ENCODE results near the gene KIF5C.

KIF5C gene

GRCh38 chr2:148982282-148982681 lies 107.3 kb downstream of the KIF5C start:
- Histone ChIP-seq H2BK12ac (ENCODE audit: low read length in 2 of 2) (no peak overlapping the region), H4K8ac (ENCODE audit: low read length) (no peak overlapping the region), H3K36me3 (ENCODE audit: control insufficient read depth in 1 of 2, insufficient read depth in 2 of 2, low read depth in 1 of 2, low read length in 2 of 2) (no peaks in the 10 kb centered on the region), H3K23ac (ENCODE audit: low read length in 2 of 2) (no peak overlapping the region), H4K91ac (ENCODE audit: low read length) (no peak overlapping the region), H3K14ac (ENCODE audit: low read length in 2 of 2) (no peak overlapping the region), H2BK5ac (ENCODE audit: low read depth, low read length, poor library complexity, severe bottlenecking) (no peak overlapping the region), H2AK5ac (ENCODE audit: low read length, severe bottlenecking) (no peak overlapping the region), H3K4ac (ENCODE audit: low read depth in 1 of 2, low read length in 2 of 2) (no peak overlapping the region), H3K4me2 (ENCODE audit: low read length, poor library complexity, severe bottlenecking) (no peak overlapping the region), H3K27me3 (ENCODE audit: control insufficient read depth in 1 of 2, insufficient read depth in 1 of 2, low read length in 2 of 2) (peaks cover 0 to 4% of the 10 kb centered on the region in 2 experiments), H2BK15ac (ENCODE audit: low read depth, poor library complexity, severe bottlenecking) (no peak overlapping the region), H3K4me3 (ENCODE audit: insufficient read depth in 1 of 2, low read depth in 1 of 2, low read length in 2 of 2) (no peak overlapping the region), H3K9me3 (ENCODE audit: control insufficient read depth, low read length) (no peaks in the 10 kb centered on the region), H3K18ac (ENCODE audit: low read depth in 1 of 2, low read length in 2 of 2) (no peak overlapping the region), H3K4me1 (ENCODE audit: control insufficient read depth, insufficient read depth, low read depth, low read length) (peaks cover 1% of the 10 kb centered on the region), H3K79me1 (replicated peaks; ENCODE audit: low read length, poor library complexity, severe bottlenecking) (no peaks in the 10 kb centered on the region), H2BK120ac (ENCODE audit: low read depth, low read length) (no peak overlapping the region), H3K27ac (ENCODE audit: low read length, poor library complexity, severe bottlenecking) (no peak overlapping the region), H2AFZ (ENCODE audit: low read depth, low read length) (no peak overlapping the region), H3K9ac (ENCODE audit: low read length) (no peak overlapping the region)
- DNase-seq, result no peak
- 97% methylated on average over 5 of the region's 5 CpGs for WGBS

GRCh38 chr2:148983896-148984295 lies 108.9 kb downstream of the KIF5C start:
- Histone ChIP-seq H3K18ac (ENCODE audit: low read depth in 1 of 2, low read length in 2 of 2) (no peak overlapping the region), H3K4ac (ENCODE audit: low read depth in 1 of 2, low read length in 2 of 2) (no peak overlapping the region), H3K27ac (ENCODE audit: low read length, poor library complexity, severe bottlenecking) (no peak overlapping the region), H3K4me2 (ENCODE audit: low read length, poor library complexity, severe bottlenecking) (no peak overlapping the region), H2BK5ac (ENCODE audit: low read depth, low read length, poor library complexity, severe bottlenecking) (no peak overlapping the region), H2AK5ac (ENCODE audit: low read length, severe bottlenecking) (no peak overlapping the region), H3K9me3 (ENCODE audit: control insufficient read depth, low read length) (no peaks in the 10 kb centered on the region), H4K8ac (ENCODE audit: low read length) (no peak overlapping the region), H2BK120ac (ENCODE audit: low read depth, low read length) (no peak overlapping the region), H2BK15ac (ENCODE audit: low read depth, poor library complexity, severe bottlenecking) (no peak overlapping the region), H3K27me3 (ENCODE audit: control insufficient read depth in 1 of 2, insufficient read depth in 1 of 2, low read length in 2 of 2) (peaks cover 0 to 4% of the 10 kb centered on the region in 2 experiments), H3K14ac (ENCODE audit: low read length in 2 of 2) (no peak overlapping the region), H2BK12ac (ENCODE audit: low read length in 2 of 2) (no peak overlapping the region), H3K23ac (ENCODE audit: low read length in 2 of 2) (no peak overlapping the region), H3K36me3 (ENCODE audit: control insufficient read depth in 1 of 2, insufficient read depth in 2 of 2, low read depth in 1 of 2, low read length in 2 of 2) (no peaks in the 10 kb centered on the region), H3K79me1 (replicated peaks; ENCODE audit: low read length, poor library complexity, severe bottlenecking) (no peaks in the 10 kb centered on the region), H4K91ac (ENCODE audit: low read length) (no peak overlapping the region), H3K4me3 (ENCODE audit: insufficient read depth in 1 of 2, low read depth in 1 of 2, low read length in 2 of 2) (no peak overlapping the region), H2AFZ (ENCODE audit: low read depth, low read length) (no peak overlapping the region), H3K4me1 (ENCODE audit: control insufficient read depth, insufficient read depth, low read depth, low read length) (peaks cover 1% of the 10 kb centered on the region), H3K9ac (ENCODE audit: low read length) (no peak overlapping the region)
- no peak for DNase-seq

GRCh38 chr2:148984449-148984848 lies 109.4 kb downstream of the KIF5C start:
- H3K9ac ChIP-seq (ENCODE audit: low read length), result no peak overlapping the region
- H3K9me3 ChIP-seq (ENCODE audit: control insufficient read depth, low read length), result no peaks in the 10 kb centered on the region
- no peak overlapping the region for H2BK15ac ChIP-seq (ENCODE audit: low read depth, poor library complexity, severe bottlenecking)
- H2BK5ac ChIP-seq (ENCODE audit: low read depth, low read length, poor library complexity, severe bottlenecking), result no peak overlapping the region
- H3K4me3 ChIP-seq (ENCODE audit: insufficient read depth in 1 of 2, low read depth in 1 of 2, low read length in 2 of 2), result no peak overlapping the region
- no peak overlapping the region for H2AFZ ChIP-seq (ENCODE audit: low read depth, low read length)
- no peak overlapping the region for H3K23ac ChIP-seq (ENCODE audit: low read length in 2 of 2)
- H3K4me2 ChIP-seq (ENCODE audit: low read length, poor library complexity, severe bottlenecking), result no peak overlapping the region
- H3K14ac ChIP-seq (ENCODE audit: low read length in 2 of 2), result no peak overlapping the region
- no peaks in the 10 kb centered on the region for H3K36me3 ChIP-seq (ENCODE audit: control insufficient read depth in 1 of 2, insufficient read depth in 2 of 2, low read depth in 1 of 2, low read length in 2 of 2)
- H2AK5ac ChIP-seq (ENCODE audit: low read length, severe bottlenecking), result no peak overlapping the region
- peaks cover 1% of the 10 kb centered on the region for H3K4me1 ChIP-seq (ENCODE audit: control insufficient read depth, insufficient read depth, low read depth, low read length)
- peaks cover 0 to 4% of the 10 kb centered on the region in 2 experiments for H3K27me3 ChIP-seq (ENCODE audit: control insufficient read depth in 1 of 2, insufficient read depth in 1 of 2, low read length in 2 of 2)
- H2BK120ac ChIP-seq (ENCODE audit: low read depth, low read length), result no peak overlapping the region
- H3K4ac ChIP-seq (ENCODE audit: low read depth in 1 of 2, low read length in 2 of 2), result no peak overlapping the region
- DNase-seq, result no peak
- no peak overlapping the region for H3K18ac ChIP-seq (ENCODE audit: low read depth in 1 of 2, low read length in 2 of 2)
- no peak overlapping the region for H3K27ac ChIP-seq (ENCODE audit: low read length, poor library complexity, severe bottlenecking)
- no peak overlapping the region for H4K8ac ChIP-seq (ENCODE audit: low read length)
- H4K91ac ChIP-seq (ENCODE audit: low read length), result no peak overlapping the region
- H2BK12ac ChIP-seq (ENCODE audit: low read length in 2 of 2), result no peak overlapping the region
- no peaks in the 10 kb centered on the region for H3K79me1 ChIP-seq (replicated peaks; ENCODE audit: low read length, poor library complexity, severe bottlenecking)

GRCh38 chr2:148987286-148987685 lies 112.3 kb downstream of the KIF5C start:
- DNase-seq, result no peak
- H2BK5ac ChIP-seq (ENCODE audit: low read depth, low read length, poor library complexity, severe bottlenecking), result no peak overlapping the region
- peaks cover under 1% of the 10 kb centered on the region for H3K4me1 ChIP-seq (ENCODE audit: control insufficient read depth, insufficient read depth, low read depth, low read length)
- H2AK5ac ChIP-seq (ENCODE audit: low read length, severe bottlenecking), result no peak overlapping the region
- H4K8ac ChIP-seq (ENCODE audit: low read length), result no peak overlapping the region
- H2BK120ac ChIP-seq (ENCODE audit: low read depth, low read length), result no peak overlapping the region
- H3K27ac ChIP-seq (ENCODE audit: low read length, poor library complexity, severe bottlenecking), result no peak overlapping the region
- H3K36me3 ChIP-seq (ENCODE audit: control insufficient read depth in 1 of 2, insufficient read depth in 2 of 2, low read depth in 1 of 2, low read length in 2 of 2), result no peaks in the 10 kb centered on the region
- H3K18ac ChIP-seq (ENCODE audit: low read depth in 1 of 2, low read length in 2 of 2), result no peak overlapping the region
- H3K4ac ChIP-seq (ENCODE audit: low read depth in 1 of 2, low read length in 2 of 2), result no peak overlapping the region
- no peak overlapping the region for H3K4me3 ChIP-seq (ENCODE audit: insufficient read depth in 1 of 2, low read depth in 1 of 2, low read length in 2 of 2)
- H3K9me3 ChIP-seq (ENCODE audit: control insufficient read depth, low read length), result no peaks in the 10 kb centered on the region
- 82% methylated on average over 6 of the region's 6 CpGs for WGBS
- no peak overlapping the region for H3K9ac ChIP-seq (ENCODE audit: low read length)
- H2BK12ac ChIP-seq (ENCODE audit: low read length in 2 of 2), result no peak overlapping the region
- peaks cover 0 to 4% of the 10 kb centered on the region in 2 experiments for H3K27me3 ChIP-seq (ENCODE audit: control insufficient read depth in 1 of 2, insufficient read depth in 1 of 2, low read length in 2 of 2)
- no peak overlapping the region for H3K4me2 ChIP-seq (ENCODE audit: low read length, poor library complexity, severe bottlenecking)
- no peak overlapping the region for H2AFZ ChIP-seq (ENCODE audit: low read depth, low read length)
- no peak overlapping the region for H4K91ac ChIP-seq (ENCODE audit: low read length)
- H2BK15ac ChIP-seq (ENCODE audit: low read depth, poor library complexity, severe bottlenecking), result peak overlapping the region; percentile 23
- H3K14ac ChIP-seq (ENCODE audit: low read length in 2 of 2), result no peak overlapping the region
- no peak overlapping the region for H3K23ac ChIP-seq (ENCODE audit: low read length in 2 of 2)
- no peaks in the 10 kb centered on the region for H3K79me1 ChIP-seq (replicated peaks; ENCODE audit: low read length, poor library complexity, severe bottlenecking)

All from mesenchymal stem cell (in vitro differentiated cells and primary cell).